CD4-positive, alpha-beta T cell treated with Interleukin-15 for 1 hour (primary cell): ENCODE results near the gene ARID5A.
"Not testable (repeated sequence)": the region's sequence is repeated elsewhere in the genome, so short reads cannot be mapped to it uniquely, and the experiment has no call there.

ENCODE experiments used
- DNase-seq: peaks from one replicate; pipeline ENCODE4 v3.0.0-alpha.2; 2020

Gene ARID5A

GRCh38 chr2:96536445-96537065 is at the start of gene ARID5A:
Gene ARID5A (plus strand): TSS chr2:96536752. CDS start chr2:96536827, 75 bp downstream.
- DNase-seq: peak; percentile 91

- no peak for DNase-seq
Observed at GRCh38 chr2:96489261-96489660, 47.3 kb upstream of the ARID5A start.

- DNase-seq: no peak
Observed at GRCh38 chr2:96489663-96490062, 46.9 kb upstream of the ARID5A start.

GRCh38 chr2:96491860-96492497 is 44.6 kb upstream of the ARID5A start:
- no peak for DNase-seq

GRCh38 chr2:96493072-96493471 is 43.5 kb upstream of the ARID5A start:
- no peak for DNase-seq

- DNase-seq: no peak
Observed at GRCh38 chr2:96494188-96494587, 42.4 kb upstream of the ARID5A start.

GRCh38 chr2:96495982-96496629 is 40.4 kb upstream of the ARID5A start:
- DNase-seq: no peak

GRCh38 chr2:96498021-96498431 is 38.5 kb upstream of the ARID5A start:
- no peak for DNase-seq

GRCh38 chr2:96498611-96499010 is 37.9 kb upstream of the ARID5A start:
- not testable (repeated sequence) for DNase-seq

- DNase-seq: no peak
Observed at GRCh38 chr2:96499061-96499960, 37.2 kb upstream of the ARID5A start.

GRCh38 chr2:96500385-96501066 is 36.0 kb upstream of the ARID5A start:
- no peak for DNase-seq

- no peak for DNase-seq
Observed at GRCh38 chr2:96501471-96501874, 35.1 kb upstream of the ARID5A start.

GRCh38 chr2:96501886-96502810 is 34.4 kb upstream of the ARID5A start:
- no peak for DNase-seq

- no peak for DNase-seq
Observed at GRCh38 chr2:96502891-96503636, 33.5 kb upstream of the ARID5A start.

- no peak for DNase-seq
Observed at GRCh38 chr2:96503637-96504243, 32.8 kb upstream of the ARID5A start.

- DNase-seq: no peak
Observed at GRCh38 chr2:96505231-96505889, 31.2 kb upstream of the ARID5A start, which contains the start of gene NEURL3. Gene NEURL3 (minus strand): TSS chr2:96505357. CDS start chr2:96505286, 71 bp downstream.

GRCh38 chr2:96506016-96506906 is 30.3 kb upstream of the ARID5A start:
- no peak for DNase-seq

- DNase-seq: no peak
Observed at GRCh38 chr2:96506907-96507240, 29.7 kb upstream of the ARID5A start.
